ENCODE data around the gene WWOX.

The WWOX gene

GRCh38 chr16:78430281-78430680, 330.8 kb downstream of the WWOX start:
- no peak for TF ChIP-seq CTCF (IDR thresholded peaks at IDR 0.05; ENCODE audit: control insufficient read depth, insufficient read depth, low read depth, low read length, missing control alignments)
- no peak for DNase-seq (ENCODE audit: low read depth)
- H3K4me3 ChIP-seq (ENCODE audit: control insufficient read depth, low read depth, low read length), result no peak overlapping the region

GRCh38 chr16:78431004-78431670, 331.7 kb downstream of the WWOX start:
- no peak overlapping the region for H3K4me3 ChIP-seq (ENCODE audit: control insufficient read depth, low read depth, low read length)
- TF ChIP-seq CTCF (IDR thresholded peaks at IDR 0.05; ENCODE audit: control insufficient read depth, insufficient read depth, low read depth, low read length, missing control alignments), result no peak
- DNase-seq (ENCODE audit: low read depth), result no peak

GRCh38 chr16:78431701-78432100, 332.2 kb downstream of the WWOX start:
- TF ChIP-seq CTCF (IDR thresholded peaks at IDR 0.05; ENCODE audit: control insufficient read depth, insufficient read depth, low read depth, low read length, missing control alignments), result no peak
- no peak overlapping the region for H3K4me3 ChIP-seq (ENCODE audit: control insufficient read depth, low read depth, low read length)
- no peak for DNase-seq (ENCODE audit: low read depth)

- TF ChIP-seq CTCF (IDR thresholded peaks at IDR 0.05; ENCODE audit: control insufficient read depth, insufficient read depth, low read depth, low read length, missing control alignments), result no peak
- no peak overlapping the region for H3K4me3 ChIP-seq (ENCODE audit: control insufficient read depth, low read depth, low read length)
- no peak for DNase-seq (ENCODE audit: low read depth)
Measured at GRCh38 chr16:78432451-78432850, 333.0 kb downstream of the WWOX start.

- DNase-seq (ENCODE audit: low read depth), result no peak
- no peak overlapping the region for H3K4me3 ChIP-seq (ENCODE audit: control insufficient read depth, low read depth, low read length)
- no peak for TF ChIP-seq CTCF (IDR thresholded peaks at IDR 0.05; ENCODE audit: control insufficient read depth, insufficient read depth, low read depth, low read length, missing control alignments)
Measured at GRCh38 chr16:78433116-78433515, 333.7 kb downstream of the WWOX start.

GRCh38 chr16:78434401-78434800, 334.9 kb downstream of the WWOX start:
- TF ChIP-seq CTCF (IDR thresholded peaks at IDR 0.05; ENCODE audit: control insufficient read depth, insufficient read depth, low read depth, low read length, missing control alignments), result no peak
- no peak for DNase-seq (ENCODE audit: low read depth)
- no peak overlapping the region for H3K4me3 ChIP-seq (ENCODE audit: control insufficient read depth, low read depth, low read length)
